Measurements from ENCODE around the gene HES6.
"Not testable (repeated sequence)": the region's sequence is repeated elsewhere in the genome, so short reads cannot be mapped to it uniquely, and the experiment has no call there.

The HES6 gene

GRCh38 chr2:238272156-238272555 is 32.3 kb upstream of the HES6 start:
- DNase-seq = no peak

DNA sequence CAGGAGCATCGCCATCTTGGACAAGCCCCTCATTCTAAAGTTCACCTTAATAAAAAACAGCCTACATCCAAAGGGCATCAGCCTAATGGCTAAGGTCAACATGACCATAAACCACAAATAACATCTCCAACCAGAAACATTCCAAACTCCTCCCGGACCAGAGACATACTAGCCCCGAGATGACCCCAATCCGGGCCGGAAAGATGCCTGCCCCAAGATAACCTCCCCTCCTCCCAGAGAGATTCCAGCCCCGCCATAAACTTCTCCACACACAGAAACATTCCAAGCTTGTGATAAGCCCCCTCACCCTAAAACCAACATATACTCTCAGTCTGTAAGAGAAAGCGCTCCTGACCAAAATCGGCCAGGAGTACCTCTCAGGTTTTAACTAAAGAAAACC is 31.8 kb upstream of the HES6 start:
- not testable (repeated sequence) for DNase-seq

- no peak for DNase-seq
Measured at GRCh38 chr2:238271061-238271554, 31.3 kb upstream of the HES6 start.

GRCh38 chr2:238270606-238271005 is 30.8 kb upstream of the HES6 start:
- no peak for DNase-seq

GRCh38 chr2:238269741-238270140 is 29.9 kb upstream of the HES6 start:
- DNase-seq = no peak

- DNase-seq = no peak
Measured at GRCh38 chr2:238267884-238268680, 28.2 kb upstream of the HES6 start.

- DNase-seq = no peak
Measured at GRCh38 chr2:238267341-238267710, 27.5 kb upstream of the HES6 start.

GRCh38 chr2:238265605-238266004 is 25.8 kb upstream of the HES6 start:
- no peak for DNase-seq

DNA sequence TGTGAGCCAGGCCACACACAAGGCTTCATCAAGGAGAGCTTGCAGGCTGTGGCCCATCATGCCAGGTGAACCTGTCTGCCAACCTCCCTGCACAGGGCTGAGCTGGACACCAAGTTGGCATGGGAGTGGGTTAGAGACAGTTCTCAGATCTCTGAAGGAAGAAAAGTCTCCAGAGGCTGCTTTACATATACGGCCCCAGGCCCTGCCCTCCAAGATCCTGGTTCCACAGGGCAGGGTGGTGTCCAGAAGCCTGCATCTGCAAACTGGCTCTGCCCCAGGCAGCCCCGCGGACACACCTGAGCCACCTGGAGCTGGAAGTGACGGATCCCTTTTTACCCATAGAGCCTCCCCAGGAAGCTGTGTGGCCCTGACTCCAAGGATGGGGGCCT is 24.2 kb upstream of the HES6 start:
- DNase-seq = no peak

DNA sequence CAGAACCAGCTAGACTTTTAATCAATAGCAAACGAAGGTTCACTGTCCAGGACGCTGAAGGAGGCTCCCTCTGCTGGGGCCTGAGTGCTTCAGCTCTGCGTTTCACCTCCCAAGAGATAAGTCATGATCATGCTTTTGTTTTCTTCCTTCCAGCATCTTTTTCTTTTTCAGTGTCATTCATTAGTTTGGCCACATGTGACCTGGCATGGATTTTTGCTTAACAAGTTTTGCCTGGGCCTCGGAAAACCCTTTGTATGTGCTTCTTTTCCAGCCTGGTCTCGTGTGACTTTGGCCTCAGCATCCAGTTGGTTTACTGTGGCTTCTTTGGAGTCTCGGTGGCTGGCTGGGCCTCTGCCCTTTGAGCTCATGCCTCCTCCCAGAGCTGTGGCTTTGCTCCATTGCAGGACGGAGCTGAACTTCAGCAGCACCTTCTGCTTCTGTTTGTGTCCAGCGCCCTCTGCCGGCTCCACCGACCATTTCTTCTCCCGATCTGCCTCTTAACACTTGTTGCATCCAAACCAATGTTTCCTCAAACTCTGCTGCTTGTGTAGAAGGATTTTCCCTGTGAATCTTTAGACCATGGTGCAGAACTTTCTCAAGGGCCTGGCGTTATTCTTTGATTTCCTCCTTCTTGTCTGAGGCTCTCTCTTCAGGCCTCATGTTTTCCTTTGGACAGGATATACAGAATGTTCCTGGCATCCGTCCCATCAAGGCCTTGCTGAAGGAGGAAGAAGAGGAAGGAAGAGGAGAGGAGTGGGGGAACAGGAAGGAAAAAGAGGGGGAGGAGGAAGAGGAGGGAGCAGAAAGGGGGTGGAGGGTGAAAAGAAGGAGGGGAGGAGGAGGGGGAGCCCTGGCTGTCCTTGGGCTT is 23.6 kb upstream of the HES6 start:
- DNase-seq = peak; percentile 57

DNA sequence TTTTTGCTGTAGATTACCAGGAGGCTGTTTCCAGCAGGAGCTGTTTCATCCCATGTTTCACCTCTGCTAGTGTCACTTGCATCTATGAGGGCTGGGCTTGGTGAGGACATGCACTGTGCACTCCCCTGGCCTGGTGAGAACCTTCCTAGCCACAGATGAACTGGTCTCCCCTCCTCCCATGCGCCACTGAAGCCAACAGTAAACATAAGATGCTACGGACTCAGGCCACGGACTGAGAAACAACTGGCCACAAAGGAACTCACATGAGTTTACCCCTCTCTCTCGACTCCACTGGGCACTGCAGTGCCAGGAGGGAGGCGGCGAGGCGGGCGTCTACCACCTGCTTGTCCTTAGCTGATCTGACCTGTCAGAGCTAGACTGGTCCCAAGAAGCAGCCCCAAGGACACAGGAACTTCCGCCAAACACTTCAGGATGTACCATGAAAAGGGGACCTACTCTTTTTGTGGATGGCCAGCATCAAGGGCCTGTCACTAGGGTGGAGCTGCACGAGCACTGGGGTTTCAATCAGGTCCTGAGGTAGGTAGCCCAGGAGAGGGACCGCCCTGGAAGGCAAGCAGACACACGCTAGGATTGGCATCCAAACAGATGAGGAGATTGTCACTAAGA is 22.8 kb upstream of the HES6 start:
- DNase-seq = no peak

GRCh38 chr2:238261718-238262375 is 22.0 kb upstream of the HES6 start:
- DNase-seq = no peak

- no peak for DNase-seq
Measured at GRCh38 chr2:238260883-238261282, 21.0 kb upstream of the HES6 start.

GRCh38 chr2:238259061-238260020 is 19.5 kb upstream of the HES6 start:
- no peak for DNase-seq

- DNase-seq = no peak
Measured at GRCh38 chr2:238257786-238258700, 18.2 kb upstream of the HES6 start.

- no peak for DNase-seq
Measured at GRCh38 chr2:238256594-238257104, 16.8 kb upstream of the HES6 start.

DNA sequence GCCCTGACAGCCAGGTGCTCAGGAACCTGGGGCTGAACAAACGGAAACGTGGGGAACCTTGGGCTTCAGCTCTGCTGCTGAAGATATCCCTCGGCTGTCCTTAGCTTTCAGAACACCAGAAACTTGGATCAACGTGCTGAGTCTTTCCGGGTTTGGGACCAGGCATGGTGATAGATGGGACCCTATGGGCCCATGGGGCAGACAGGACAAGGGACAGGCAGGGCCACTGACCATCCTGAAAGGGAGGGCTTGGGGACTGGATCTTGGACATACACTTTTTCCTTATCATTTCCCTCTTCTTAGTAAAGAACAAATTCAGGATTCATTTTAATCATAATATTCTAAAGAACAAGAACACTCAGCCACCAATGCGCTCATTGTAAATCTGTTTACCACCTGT is 16.3 kb upstream of the HES6 start:
- no peak for DNase-seq

- DNase-seq = no peak
Measured at GRCh38 chr2:238255636-238256035, 15.8 kb upstream of the HES6 start.

GRCh38 chr2:238255151-238255551 is 15.3 kb upstream of the HES6 start:
- DNase-seq = no peak

DNA sequence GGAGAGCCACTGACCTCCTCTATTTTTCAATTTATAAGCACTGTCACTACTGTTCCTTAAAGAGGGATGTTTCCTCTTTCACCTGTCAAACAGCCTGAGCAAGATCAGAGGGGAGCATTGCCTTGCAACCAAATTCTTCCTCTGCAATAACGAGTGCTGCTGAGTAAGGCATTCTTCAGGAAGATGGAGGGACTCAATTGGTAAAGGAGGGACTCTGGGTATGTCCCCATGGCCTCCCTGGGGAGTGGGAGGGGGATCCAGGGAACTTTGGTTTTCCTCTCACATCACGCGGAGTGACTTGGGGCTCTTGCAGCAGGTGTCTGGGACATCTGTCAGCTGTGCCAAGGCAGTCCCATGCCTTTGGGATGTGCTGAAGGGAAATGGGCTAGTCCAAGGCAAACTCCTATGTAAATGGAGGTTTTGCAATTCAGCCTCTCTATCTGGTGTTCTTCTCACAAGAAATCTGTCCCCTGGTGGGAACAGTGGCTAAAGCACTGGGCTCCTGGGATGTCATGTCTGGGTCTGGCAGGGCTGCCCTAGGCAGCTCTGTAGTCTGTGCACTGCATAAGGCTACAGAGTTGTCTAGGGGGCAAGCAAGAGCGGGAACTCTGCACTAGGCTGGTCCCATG is 14.4 kb upstream of the HES6 start:
- no peak for DNase-seq
